Cardiac muscle cell (in vitro differentiated cells and primary cell): ENCODE measurements around the gene WNT11. TPM values are rescaled to one million over a fixed set of nuclear protein-coding genes. Genes with fewer than 3 reads are reported as not detected.

Experiments
- DNase-seq, 2 donors: peaks; one replicate each; pipeline versions ENCODE4 v3.0.0 to v3.0.0-alpha.2; 2010 to 2017; ENCODE audit warnings: low read depth in 1 of 2, low spot score in 1 of 2
- H3K27ac ChIP-seq: fragments of 200-600 bp; sonication (generic); 2 replicates; pipeline ENCODE4 v1.5.1; 2016
- H3K27me3 ChIP-seq: fragments of 200-600 bp; sonication (generic); 2 replicates; pipeline ENCODE4 v1.6.0; 2016; ENCODE audit warnings: control low read depth
- H3K36me3 ChIP-seq: fragments of 200-600 bp; sonication (generic); 2 replicates; pipeline ENCODE4 v1.5.1; 2016; ENCODE audit warnings: control low read depth
- H3K4me1 ChIP-seq: fragments of 200-600 bp; sonication (generic); 2 replicates; pipeline ENCODE4 v1.8.1; 2017; ENCODE audit warnings: low read depth, mild to moderate bottlenecking, mixed run types
- H3K4me3 ChIP-seq: fragments of 200-600 bp; sonication (generic); 2 replicates; pipeline ENCODE4 v1.5.1; 2016; ENCODE audit warnings: mild to moderate bottlenecking
- H3K9me3 ChIP-seq: fragments of 200-600 bp; sonication (generic); 2 replicates; pipeline ENCODE4 v1.5.1; 2017; ENCODE audit warnings: low read depth, mild to moderate bottlenecking, control low read depth
- polyA plus RNA-seq: library from polyadenylated mRNA; unstranded; fragments of >200 nt; fragmentation: Nextera tagmentation; extraction: Ambion mirVana; gene quantifications from 2 replicates; pipeline ENCODE4 v1.2.1, GENCODE V29; 2016
- total RNA-seq: library from RNA; depleted of rRNA; stranded (reverse); fragments of >200 nt; gene quantifications from 2 replicates; pipeline ENCODE4 v1.2.3, GENCODE V29; 2016
- TF ChIP-seq, protein P1 (sequence below): IDR thresholded peaks from 2 replicates; pipeline ENCODE4 v1.5.1; 2012; ENCODE audit warnings: low read depth, mild to moderate bottlenecking, low read length

The WNT11 gene
- total and polyA plus RNA-seq, 2 experiments from 2014 or later: 87.9 to 107 TPM

DNA sequence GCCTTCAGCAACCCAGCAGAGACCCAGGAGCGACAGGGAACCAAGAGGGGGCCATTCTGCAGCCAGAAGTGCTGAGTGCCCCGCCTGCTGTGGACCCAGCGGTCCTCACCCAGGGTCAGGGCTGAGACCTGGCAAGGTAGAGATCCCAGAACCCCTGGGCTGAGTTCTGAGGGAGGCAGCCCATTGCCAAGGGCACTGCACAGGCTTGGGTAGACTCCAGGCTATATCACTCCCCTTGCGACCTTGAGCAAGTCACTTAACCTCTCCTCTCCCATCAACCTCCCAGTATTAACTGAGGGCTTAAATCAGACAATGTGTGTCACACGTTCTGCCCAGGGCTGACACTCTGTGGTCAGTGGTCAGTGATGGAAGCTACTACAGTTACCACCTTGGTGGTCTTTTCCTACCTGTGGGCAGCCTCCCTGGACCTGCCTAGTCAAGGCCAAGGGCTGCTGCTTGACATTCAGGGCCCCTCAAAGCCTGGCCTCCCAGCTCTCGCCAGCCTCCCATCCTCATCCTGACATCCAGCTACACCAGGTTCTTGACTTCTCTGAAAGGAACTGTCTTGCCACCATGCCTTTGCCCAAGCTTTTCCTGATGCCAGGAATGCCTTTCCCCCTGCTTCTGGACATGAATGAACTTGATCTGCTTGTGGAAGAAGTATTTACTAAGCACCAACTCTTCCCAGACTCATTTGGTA lies 8.2 kb downstream of the WNT11 start:
- Histone ChIP-seq H3K27ac (no peak overlapping the region), H3K9me3 (no peaks in the 10 kb centered on the region), H3K4me3 (no peak overlapping the region), H3K4me1 (peaks cover 5% of the 10 kb centered on the region), H3K27me3 (no peaks in the 10 kb centered on the region), H3K36me3 (peaks cover 9% of the 10 kb centered on the region)
- TF ChIP-seq, protein P1, sequence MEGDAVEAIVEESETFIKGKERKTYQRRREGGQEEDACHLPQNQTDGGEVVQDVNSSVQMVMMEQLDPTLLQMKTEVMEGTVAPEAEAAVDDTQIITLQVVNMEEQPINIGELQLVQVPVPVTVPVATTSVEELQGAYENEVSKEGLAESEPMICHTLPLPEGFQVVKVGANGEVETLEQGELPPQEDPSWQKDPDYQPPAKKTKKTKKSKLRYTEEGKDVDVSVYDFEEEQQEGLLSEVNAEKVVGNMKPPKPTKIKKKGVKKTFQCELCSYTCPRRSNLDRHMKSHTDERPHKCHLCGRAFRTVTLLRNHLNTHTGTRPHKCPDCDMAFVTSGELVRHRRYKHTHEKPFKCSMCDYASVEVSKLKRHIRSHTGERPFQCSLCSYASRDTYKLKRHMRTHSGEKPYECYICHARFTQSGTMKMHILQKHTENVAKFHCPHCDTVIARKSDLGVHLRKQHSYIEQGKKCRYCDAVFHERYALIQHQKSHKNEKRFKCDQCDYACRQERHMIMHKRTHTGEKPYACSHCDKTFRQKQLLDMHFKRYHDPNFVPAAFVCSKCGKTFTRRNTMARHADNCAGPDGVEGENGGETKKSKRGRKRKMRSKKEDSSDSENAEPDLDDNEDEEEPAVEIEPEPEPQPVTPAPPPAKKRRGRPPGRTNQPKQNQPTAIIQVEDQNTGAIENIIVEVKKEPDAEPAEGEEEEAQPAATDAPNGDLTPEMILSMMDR: no peak
- DNase-seq: no peak

DNA sequence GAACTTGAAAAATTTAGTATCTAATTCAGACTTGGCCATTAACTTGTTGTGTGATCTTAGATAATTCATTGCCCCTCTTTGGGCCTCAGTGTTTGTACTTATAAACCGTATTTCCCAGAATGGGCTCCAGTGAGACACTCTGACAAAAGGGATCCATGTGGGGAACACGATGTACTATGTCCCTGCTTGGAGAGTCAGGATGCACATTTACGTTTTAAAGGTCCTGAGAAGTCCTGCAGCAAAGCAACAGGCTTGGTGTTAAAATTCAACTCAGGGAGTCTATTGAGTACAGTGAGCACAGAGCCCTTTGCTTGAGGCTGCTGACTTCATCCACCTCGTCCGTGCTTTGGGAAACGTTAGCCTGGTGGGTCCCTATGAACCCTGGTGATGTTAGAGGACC lies 9.0 kb downstream of the WNT11 start:
- Histone ChIP-seq H3K4me3 (no peak overlapping the region), H3K27me3 (no peaks in the 10 kb centered on the region), H3K36me3 (peaks cover 9% of the 10 kb centered on the region), H3K4me1 (peaks cover 5% of the 10 kb centered on the region), H3K9me3 (no peaks in the 10 kb centered on the region), H3K27ac (no peak overlapping the region)
- no peak for DNase-seq
- TF ChIP-seq, protein P1: no peak

DNA sequence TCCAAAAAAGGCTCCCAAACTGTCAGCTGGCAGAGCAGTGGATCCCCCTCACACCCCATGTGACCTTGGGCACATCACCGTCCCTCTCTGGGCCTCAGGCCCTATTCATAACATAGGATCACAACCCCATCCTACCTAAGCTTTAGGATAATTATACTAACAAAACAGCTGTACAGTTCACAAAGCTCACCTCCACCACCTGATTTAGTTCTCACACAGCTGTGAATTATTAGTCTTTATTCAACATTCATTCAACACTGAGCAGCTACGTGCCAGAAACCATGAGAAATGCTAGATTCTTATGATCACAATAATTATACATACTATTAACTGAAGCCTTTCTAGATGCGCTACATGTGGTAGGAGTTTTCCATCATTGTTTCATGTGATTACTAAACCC lies 9.5 kb downstream of the WNT11 start:
- H3K4me3 ChIP-seq: no peak overlapping the region
- no peak for DNase-seq
- H3K27me3 ChIP-seq: no peaks in the 10 kb centered on the region
- TF ChIP-seq, protein P1: no peak
- no peaks in the 10 kb centered on the region for H3K9me3 ChIP-seq
- H3K36me3 ChIP-seq: peaks cover 9% of the 10 kb centered on the region
- H3K27ac ChIP-seq: no peak overlapping the region
- H3K4me1 ChIP-seq: peaks cover 5% of the 10 kb centered on the region

DNA sequence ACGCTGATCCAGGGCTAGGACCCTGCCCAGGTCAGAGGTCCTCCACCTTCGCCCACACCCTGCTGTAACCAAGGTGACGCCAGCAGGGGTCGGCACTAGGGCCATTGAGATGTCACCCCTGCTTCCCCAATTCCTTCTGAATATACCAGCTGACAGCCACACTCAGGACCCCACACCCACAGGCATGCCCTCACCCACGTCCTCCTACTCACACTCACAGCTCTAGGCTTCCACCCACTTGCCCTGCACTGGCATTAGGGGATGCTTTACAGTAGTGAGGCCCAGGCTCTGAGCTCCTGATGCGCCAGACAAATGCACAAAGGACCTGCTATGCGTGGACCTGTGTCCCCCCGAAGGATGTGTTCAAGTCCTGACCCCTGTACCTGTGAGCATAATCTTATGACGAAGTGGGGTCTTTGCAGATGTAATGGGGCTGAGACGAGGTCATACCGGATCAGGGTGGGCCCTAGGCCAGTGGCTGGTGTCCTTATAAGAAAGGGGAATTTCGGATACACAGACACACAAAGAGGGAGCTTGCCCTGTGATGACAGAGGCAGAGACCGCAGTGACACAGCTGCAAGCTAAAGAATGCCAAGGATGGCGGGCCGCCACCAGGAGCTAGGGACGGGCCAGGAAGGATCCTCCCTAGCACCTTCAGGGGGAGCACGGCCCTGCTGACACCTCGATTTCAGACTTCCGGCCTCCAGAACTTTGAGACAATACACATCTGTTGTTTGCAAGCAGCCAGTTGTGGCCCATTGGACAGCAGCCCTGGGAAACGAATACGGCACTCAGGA lies 11.2 kb downstream of the WNT11 start:
- DNase-seq: peak in 1 of 2 donors; percentile 42
- H3K9me3 ChIP-seq: no peaks in the 10 kb centered on the region
- no peak overlapping the region for H3K27ac ChIP-seq
- H3K4me3 ChIP-seq: no peak overlapping the region
- no peaks in the 10 kb centered on the region for H3K4me1 ChIP-seq
- H3K27me3 ChIP-seq: no peaks in the 10 kb centered on the region
- H3K36me3 ChIP-seq: peaks cover 16% of the 10 kb centered on the region
- TF ChIP-seq, protein P1: no peak

DNA sequence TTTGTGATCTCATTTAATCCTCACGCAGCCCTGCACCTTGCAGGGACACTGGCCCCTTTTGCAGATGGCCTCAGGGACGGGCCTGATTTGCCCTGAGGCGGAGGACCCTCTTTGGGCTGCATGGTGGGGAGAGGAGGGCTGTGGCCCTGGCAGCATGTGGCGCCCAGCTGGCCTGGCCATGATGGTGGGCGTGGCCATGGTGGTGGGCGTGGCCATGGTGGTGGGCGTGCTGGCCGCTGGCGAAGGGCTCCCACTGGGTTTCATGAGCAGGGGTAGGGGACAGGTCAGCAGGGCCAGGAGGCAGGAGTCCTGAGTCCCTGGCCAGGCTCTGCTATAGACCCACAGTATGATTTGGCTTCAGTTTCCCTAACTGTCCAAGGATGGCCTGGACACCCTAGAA lies 13.1 kb downstream of the WNT11 start:
- peaks cover 16% of the 10 kb centered on the region for H3K36me3 ChIP-seq
- no peaks in the 10 kb centered on the region for H3K27me3 ChIP-seq
- no peak for DNase-seq
- H3K4me3 ChIP-seq: no peak overlapping the region
- TF ChIP-seq, protein P1: no peak
- H3K27ac ChIP-seq: no peak overlapping the region
- H3K9me3 ChIP-seq: no peaks in the 10 kb centered on the region
- no peaks in the 10 kb centered on the region for H3K4me1 ChIP-seq
